Activated CD4-positive, alpha-beta T cell treated with anti-CD3 and anti-CD28 coated beads for 4 hours (primary cell): Measurements from ENCODE around the gene SLC6A6.
A peak's percentile ranks its signal among the peaks of the same experiment; 100 is the strongest.

Experiments used
- DNase-seq, 2 donors: peaks; one replicate each; pipeline ENCODE4 v3.0.0-alpha.2; 2020

SLC6A6 gene

DNA sequence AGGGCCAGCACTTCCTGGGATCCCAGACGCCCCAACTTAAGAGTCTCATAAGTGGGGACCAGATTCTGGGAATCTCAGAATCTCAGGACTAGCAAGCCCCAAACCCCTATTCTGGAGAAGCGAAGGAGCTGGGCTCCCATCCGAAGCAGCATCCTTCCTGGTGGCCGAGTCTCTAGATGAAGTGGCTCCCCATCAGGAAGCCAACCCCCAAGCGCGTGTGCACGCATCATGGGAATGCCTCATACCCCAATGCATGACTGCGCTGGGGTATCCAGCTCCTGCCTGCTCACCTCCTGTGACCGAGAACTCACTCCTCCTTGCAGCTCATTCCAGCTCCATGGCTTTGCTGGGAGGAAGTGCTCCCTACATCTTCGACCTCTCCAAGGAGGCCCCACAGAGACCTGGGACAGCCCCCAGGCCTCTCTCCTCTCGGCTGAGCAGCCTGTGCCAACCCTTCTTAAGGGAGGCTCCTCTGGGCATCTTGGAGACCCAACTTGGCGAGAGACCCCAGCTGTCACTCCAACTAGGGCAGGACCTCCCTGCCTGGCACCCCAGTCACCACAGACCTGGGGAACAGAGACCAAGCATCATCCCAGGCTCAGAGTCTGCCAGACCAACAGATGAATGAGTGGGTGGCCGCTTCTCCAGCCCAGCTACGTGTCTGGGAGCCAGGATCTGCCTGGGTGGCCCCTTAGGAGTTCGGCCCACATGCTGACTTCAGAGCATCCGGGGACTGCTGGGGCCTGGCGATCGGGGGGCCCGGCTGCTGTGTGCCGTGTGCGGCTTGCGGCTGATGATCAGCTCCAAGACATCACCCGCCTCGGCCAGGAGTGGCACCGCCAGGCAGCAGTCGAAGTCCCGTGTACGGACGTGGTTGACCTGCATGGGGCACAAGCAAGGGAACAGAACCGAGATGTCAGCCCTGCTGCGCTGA is 90.8 kb downstream of the SLC6A6 start:
- DNase-seq = no peak

GRCh38 chr3:14494279-14494972 is 92.0 kb downstream of the SLC6A6 start:
- no peak for DNase-seq

DNA sequence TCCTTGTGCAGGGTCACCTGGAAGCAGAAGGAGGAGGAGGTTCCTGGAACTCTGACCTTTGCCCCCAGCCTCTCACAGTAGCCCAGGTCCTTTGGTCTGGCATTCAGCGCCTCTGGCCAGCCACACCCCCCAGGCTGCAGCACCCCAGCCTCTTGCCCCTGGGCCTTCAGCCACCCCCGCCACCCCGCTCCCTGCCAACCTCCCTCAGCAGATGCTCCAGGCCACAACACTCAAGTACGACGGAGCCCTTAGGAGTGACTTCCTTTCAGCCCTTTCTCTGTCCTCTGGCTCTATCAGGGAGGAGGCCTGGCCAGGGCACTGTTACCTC is 92.5 kb downstream of the SLC6A6 start:
- DNase-seq = no peak

DNA sequence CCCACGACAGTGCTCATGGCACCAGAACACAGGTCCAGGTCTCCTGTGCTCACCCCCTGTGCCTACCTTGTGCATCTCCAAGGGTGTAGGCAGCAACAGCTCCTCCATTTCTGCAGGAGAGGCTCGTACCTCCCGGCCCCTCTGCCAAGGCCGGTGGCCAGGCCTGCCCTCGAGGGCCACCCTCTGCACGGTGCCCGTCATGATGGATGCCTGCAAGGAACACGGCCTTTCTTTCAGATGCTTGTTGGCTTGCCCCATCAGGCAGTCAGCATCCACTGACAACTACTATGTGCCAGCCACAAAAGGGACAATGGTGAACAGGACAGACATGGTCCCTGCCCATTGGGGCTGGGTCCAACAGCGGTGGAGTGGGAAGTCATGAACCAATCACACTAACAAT is 93.9 kb downstream of the SLC6A6 start:
- no peak for DNase-seq

- DNase-seq = no peak
Measured at GRCh38 chr3:14497321-14497720, 94.9 kb downstream of the SLC6A6 start.

- DNase-seq = no peak
Measured at GRCh38 chr3:14502472-14502871, 100.1 kb downstream of the SLC6A6 start.

DNA sequence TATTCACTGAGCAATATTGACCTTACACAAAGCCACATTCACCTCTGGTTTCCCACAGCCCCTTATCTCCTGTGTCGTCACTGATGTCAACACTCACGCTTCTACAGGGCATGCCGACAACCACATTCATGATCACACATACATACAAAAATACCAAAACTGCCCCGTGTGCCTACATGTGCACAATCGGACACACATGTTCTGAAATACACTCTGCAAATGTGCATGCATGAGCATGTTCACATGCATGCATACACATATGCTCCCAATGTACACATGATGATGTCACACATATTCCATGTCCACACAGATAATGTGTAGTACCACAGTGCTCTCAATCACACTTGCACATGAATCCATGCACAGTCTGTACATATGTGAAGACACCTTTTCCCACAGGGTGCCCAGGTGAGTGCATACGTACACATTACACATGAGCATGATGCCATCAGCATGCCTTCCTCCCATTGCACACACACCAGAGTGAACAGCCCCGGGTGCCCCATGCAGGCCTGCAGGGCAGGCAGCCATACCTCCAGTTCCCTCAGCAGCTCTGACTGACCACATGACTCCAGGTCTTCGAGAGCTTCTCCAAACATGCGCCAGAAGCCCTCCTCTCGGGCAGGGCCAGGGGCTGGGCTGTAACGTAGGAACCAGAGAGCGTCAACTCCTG is 100.8 kb downstream of the SLC6A6 start:
- no peak for DNase-seq

DNA sequence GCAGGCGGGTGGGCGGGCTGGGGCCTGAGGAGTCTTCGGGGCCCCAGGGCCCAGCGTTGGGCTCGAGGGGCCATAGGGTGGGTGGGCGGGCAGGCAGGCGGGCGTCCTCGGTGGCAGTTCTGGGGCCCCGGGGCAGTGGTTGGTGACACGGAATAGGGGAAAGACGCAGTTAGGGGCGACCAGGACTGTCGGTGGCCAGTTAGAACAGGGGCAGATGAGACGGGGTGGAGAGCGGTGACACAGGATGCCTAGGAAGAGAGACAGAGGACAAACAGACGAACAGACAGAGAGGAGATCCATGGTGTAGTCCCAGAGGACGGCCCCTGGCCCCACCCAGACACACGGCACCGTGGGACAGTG is 101.3 kb downstream of the SLC6A6 start:
- no peak for DNase-seq

DNA sequence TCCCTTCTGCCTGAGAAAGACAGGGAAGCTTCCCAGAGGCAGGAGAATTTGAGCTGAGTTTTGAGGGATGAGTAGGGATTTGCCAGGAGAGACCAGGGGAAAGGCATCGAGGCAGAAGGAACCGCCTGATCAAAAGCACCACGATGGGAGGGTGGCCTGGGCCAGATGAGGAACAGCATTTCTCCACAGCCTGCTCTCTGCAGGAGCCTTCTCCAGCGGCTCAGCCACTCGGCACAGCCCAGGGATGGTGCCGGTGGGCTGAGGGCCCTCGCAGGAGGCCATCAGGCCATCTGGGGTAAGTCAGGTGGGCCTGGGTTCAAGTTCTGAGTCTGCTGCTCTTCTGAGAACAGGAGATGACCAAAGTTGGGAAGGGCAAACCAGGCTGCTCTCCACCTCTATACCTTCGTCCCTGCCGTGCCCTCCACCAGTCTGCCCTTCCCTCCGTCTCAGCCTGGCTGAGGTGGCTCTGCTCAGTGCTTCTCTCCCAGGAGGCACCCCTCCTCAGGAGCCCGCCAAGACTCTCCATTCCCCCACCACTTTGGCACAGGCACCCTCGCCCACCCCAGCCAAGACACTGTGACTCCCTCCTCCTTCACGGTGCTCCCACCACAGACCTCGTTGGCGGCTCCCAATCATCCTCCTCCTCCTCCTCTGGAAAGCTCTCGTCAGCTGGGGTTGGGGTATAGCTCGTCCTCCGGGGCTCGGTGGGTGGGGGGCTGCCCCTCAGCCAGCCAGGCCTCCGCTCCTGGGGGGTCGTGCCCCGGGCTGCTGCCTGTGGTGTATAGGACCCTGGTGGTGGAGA is 102.8 kb downstream of the SLC6A6 start:
- DNase-seq = no peak

DNA sequence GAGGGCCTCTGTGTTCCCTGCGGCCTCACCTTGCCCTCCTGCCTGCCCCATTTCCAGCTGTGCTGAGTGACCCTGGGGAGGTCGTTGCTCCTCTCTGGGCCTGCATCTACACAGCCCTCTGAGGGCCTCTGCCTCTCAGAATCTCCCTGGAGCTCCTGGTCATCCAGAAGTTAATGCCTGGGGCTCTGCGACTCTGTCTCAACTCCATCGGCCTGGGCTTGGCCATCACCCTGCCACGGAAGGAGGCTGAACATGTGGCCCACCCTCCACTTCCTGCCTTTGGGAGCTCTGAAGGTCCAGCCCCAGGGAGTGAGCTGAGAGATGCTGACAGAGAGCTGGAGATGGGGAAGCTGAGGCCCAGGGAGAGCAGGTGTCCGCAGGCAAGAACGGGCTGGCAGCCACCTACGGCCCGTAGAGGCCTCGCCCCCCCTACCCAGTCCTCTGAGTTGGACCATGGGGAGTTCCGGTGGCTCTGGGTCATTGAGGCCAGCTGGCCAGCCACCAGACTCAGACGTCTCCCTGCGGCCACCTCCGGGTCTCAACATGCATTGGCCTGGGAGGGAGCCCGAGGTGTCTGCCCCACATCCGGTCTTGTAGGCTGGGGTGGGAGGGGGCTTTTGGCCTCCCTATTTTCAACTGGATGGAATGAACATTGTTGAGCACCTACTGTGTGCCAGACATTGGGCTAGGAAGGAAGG is 103.5 kb downstream of the SLC6A6 start:
- no peak for DNase-seq

DNA sequence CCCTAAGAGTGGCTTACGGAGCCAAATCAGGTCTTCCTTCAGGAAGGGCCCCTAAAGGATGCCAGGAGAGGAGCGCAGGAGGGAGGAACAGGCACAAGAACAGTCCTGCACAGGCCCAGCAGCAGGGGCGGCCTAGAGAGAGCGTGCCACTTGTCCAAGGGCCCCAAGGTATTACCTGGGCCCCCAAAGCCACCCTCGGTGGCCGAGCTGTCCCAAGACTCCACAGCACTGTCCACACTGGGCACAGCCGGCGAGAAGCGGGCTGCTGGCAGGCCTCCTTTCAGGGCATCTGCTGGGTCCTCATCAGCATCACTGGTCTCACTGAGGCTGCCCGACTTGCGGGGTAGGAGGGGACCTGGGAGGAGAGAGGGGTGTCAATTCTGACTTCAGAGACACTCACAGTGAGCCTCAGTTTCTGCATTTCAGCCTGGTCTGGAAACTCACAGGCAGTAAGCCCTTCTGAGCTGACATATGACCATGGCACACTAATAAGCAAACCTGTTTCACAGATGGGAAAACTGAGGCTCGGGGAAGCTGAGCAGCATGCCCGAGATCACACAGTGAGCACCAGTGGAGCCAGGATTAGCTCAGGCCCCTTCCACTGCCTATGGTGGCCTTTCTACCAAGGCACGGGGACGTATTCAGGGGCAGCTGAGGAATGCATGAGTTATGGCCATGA is 104.4 kb downstream of the SLC6A6 start:
- no peak for DNase-seq

DNA sequence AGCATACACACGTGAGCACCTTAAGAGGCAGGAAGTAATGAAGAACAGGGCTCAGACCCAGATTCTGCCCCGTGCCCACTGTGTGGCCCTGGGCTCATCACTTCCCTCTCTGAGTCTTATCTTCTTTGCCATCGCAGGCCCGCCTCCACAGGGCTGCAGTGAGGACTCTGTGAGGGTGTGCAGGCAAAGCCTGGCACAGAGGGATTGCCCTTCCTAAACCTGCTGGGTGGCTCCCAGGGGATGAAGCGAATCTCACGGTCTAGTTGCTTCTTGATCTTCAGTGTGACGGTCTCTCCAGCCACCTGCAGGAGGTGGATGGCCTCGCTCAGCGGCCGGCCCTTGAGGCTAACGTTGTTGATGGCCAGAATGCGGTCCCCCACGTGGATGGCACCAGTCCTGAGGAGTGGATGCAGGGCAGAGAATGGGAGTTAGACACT is 104.9 kb downstream of the SLC6A6 start:
- no peak for DNase-seq

DNA sequence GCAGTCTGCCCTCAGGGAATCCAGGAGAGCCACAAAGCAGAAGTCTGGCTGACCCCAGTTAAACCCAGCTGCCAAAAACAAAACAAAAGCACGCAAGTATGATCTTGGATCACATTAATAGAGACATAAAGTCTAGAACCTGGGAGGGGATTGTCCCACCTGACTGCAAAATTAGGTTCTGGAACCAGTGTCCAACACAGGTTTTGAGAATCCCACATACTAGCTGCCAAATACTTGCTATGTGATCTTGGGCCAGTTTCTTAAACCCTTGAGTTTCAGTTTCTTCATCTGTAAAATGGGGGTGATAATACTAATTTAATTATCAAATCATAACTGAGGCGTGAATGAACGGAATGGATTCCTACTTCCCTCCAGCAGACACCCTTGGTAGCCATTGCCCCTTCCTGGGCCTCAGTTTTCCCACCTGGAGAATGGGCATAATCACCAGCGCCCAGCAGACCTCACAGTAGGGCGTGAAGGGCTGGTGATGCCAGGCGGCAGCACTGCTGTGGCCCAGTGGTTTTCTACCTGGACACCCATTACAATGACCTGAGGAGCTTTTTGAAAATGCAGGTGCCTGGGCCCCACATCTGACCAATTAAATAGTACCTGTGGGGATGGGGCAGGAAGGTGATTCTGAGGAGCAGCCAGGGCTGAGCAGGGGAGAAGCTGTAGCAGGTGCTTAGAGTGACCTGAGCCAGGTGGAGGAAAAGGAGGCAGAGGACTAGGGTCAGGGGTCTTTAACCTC is 105.5 kb downstream of the SLC6A6 start:
- no peak for DNase-seq

- DNase-seq = no peak
Measured at GRCh38 chr3:14508505-14508819, 106.1 kb downstream of the SLC6A6 start.

- peak; percentile 62 to 69 for DNase-seq
Measured at GRCh38 chr3:14508966-14509795, 106.8 kb downstream of the SLC6A6 start.

DNA sequence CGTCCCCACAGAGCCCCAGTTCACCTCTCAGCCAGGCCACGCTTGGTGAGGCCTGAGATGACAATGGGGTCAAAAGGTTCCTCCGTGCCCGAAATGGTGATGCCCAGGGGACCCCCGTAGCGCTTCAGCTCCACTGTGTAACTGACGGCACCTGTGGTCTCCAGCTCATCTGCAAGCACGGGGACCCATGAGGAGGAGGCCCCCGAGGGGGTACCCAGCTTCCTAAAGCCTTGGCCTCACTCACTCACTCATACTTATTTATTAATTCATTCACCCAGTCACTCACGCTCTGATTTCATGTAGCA is 107.3 kb downstream of the SLC6A6 start:
- no peak for DNase-seq

- DNase-seq = no peak
Measured at GRCh38 chr3:14510838-14511622, 108.6 kb downstream of the SLC6A6 start.

GRCh38 chr3:14511623-14512280 is 109.3 kb downstream of the SLC6A6 start:
- no peak for DNase-seq
